Right lobe of liver (tissue), 6 donors: Measurements from ENCODE around the gene RIMS4. TPM values are rescaled to one million over a fixed set of nuclear protein-coding genes. Genes with fewer than 3 reads are reported as not detected.

Experiments used
- ATAC-seq, 4 donors: fragments of 200-7000 bp; cut with Tn5 transposase; one replicate each; pipeline ENCODE4 v1.9.1; 2020; ENCODE audit warnings: mild to moderate bottlenecking in 4 of 4, moderate library complexity in 4 of 4
- DNase-seq, 3 donors: peaks; one replicate each; pipeline ENCODE4 v3.0.0-alpha.2; 2020
- H3K27ac ChIP-seq, 3 donors: fragments of 200-600 bp; one replicate each; pipeline ENCODE4 v1.8.0; 2022
- H3K27me3 ChIP-seq, 2 donors: fragments of 200-600 bp; one replicate each; pipeline ENCODE4 v1.8.0; 2022
- H3K36me3 ChIP-seq, 4 donors: fragments of 200-600 bp; sonication (generic) in 1 of 4; one replicate each; pipeline versions ENCODE4 v1.5.1 to v1.8.0; 2017 to 2022; ENCODE audit warnings: control low read depth in 1 of 4
- H3K4me1 ChIP-seq, 4 donors: fragments of 200-600 bp; sonication (generic) in 1 of 4; one replicate each; pipeline versions ENCODE4 v1.5.1 to v1.8.0; 2017 to 2022; ENCODE audit warnings: control low read depth in 1 of 4
- H3K4me3 ChIP-seq, 3 donors: fragments of 200-600 bp; one replicate each; pipeline ENCODE4 v1.8.0; 2022
- H3K9me3 ChIP-seq, 4 donors: fragments of 200-600 bp; sonication (generic) in 1 of 4; one replicate each; pipeline versions ENCODE4 v1.5.1 to v1.8.0; 2017 to 2022; ENCODE audit warnings: control low read depth in 1 of 4
- POLR2A ChIP-seq: fragments of 450-650 bp; IDR thresholded peaks from one replicate; pipeline ENCODE4 v1.6.1; 2017; ENCODE audit warnings: antibody characterized with exemption, mild to moderate bottlenecking
- WGBS: methylation state at CpG from one replicate; pipeline ENCODE4 v1.1.6; 2018; ENCODE audit warnings: low coverage, low lambda C conversion rate; ENCODE audit not compliant: insufficient coverage; ENCODE audit errors: missing lambda C conversion rate; 5-methylcytosine and 5-hydroxymethylcytosine counted together
- intact Hi-C, 2 donors: fragments of 100-400 bp; cut with DNase I; formaldehyde crosslinking; loops; one replicate each; pipeline versions ENCODE4 v1.11.2 to v1.14.1; 2022
- total RNA-seq, 6 experiments: library from RNA; depleted of rRNA in 2 of 6; stranded (reverse); fragments of >200 nt in 2 of 6; fragmentation: NEBNext Ultra II Directional in 3 of 6; extraction: Animal tissue kit (Norgen Biotek cat#: 25700) in 3 of 6; gene quantifications; one replicate each; pipeline versions ENCODE4 v1.1.0 to v1.2.4, GENCODE V29; 2016 to 2023
- TF ChIP-seq, protein P1 (sequence below), 4 donors: fragments of 200-600 bp in 3 of 4; fragments of 450-650 bp in 1 of 4; IDR thresholded peaks; one replicate each; pipeline versions ENCODE4 v1.5.1 to v1.8.0; 2016 to 2022; ENCODE audit warnings: antibody characterized with exemption in 4 of 4, mild to moderate bottlenecking in 2 of 4
- donor health status: DM: no; HTN: yes; CAD: no.
- donor health status: DM: no; HTN: no; CAD: no.
- donor health status: DM: no; HTN: no; CAD: no.
- donor health status: DM: no; HTN: yes; CAD: no.
- donor health status: DM: no; HTN: yes; CAD: no.

Gene RIMS4
- total RNA-seq, 6 experiments from 2014 or later, result not detected

GRCh38 chr20:44780226-44780625 lies 30.1 kb downstream of the RIMS4 start:
- no peaks in the 10 kb centered on the region for H3K27me3 ChIP-seq
- intact Hi-C loops, result no loop called here
- ATAC-seq (peak in 1 of 4 donors; percentile 49), DNase-seq (no peak)
- 26% methylated on average over 5 of the region's 5 CpGs for WGBS
- no peaks in the 10 kb centered on the region for H3K36me3 ChIP-seq
- no peak overlapping the region for H3K27ac ChIP-seq
- no peaks in the 10 kb centered on the region for H3K9me3 ChIP-seq
- TF ChIP-seq, protein P1, sequence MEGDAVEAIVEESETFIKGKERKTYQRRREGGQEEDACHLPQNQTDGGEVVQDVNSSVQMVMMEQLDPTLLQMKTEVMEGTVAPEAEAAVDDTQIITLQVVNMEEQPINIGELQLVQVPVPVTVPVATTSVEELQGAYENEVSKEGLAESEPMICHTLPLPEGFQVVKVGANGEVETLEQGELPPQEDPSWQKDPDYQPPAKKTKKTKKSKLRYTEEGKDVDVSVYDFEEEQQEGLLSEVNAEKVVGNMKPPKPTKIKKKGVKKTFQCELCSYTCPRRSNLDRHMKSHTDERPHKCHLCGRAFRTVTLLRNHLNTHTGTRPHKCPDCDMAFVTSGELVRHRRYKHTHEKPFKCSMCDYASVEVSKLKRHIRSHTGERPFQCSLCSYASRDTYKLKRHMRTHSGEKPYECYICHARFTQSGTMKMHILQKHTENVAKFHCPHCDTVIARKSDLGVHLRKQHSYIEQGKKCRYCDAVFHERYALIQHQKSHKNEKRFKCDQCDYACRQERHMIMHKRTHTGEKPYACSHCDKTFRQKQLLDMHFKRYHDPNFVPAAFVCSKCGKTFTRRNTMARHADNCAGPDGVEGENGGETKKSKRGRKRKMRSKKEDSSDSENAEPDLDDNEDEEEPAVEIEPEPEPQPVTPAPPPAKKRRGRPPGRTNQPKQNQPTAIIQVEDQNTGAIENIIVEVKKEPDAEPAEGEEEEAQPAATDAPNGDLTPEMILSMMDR (IDR thresholded peaks at IDR 0.05), result no peak
- TF ChIP-seq POLR2A, result no peak
- H3K4me3 ChIP-seq, result no peak overlapping the region
- no peaks in the 10 kb centered on the region for H3K4me1 ChIP-seq

DNA sequence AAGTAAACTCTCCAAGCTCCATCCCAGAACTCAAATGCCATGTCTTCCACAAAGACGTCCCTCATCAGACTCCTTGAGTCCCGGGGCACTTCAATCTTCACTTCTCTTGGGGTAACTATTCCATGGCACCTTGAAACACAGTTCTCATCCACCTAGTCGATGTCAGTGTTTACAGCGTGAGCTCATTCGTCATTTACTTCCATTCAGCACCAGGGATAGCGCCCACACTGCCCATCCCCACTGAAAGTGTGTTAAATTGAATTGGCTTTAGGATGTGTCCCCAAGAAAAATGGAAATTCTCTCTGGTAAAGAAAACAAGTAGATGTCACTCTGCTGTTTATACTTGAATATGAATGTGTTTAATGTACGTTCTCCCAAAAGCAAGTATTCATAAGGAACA lies 33.4 kb downstream of the RIMS4 start:
- no peak overlapping the region for H3K4me3 ChIP-seq
- H3K27ac ChIP-seq, result no peak overlapping the region
- no peaks in the 10 kb centered on the region for H3K27me3 ChIP-seq
- no peaks in the 10 kb centered on the region for H3K4me1 ChIP-seq
- ATAC-seq (no peak), DNase-seq (no peak)
- H3K9me3 ChIP-seq, result no peaks in the 10 kb centered on the region
- no peaks in the 10 kb centered on the region for H3K36me3 ChIP-seq
- no peak for TF ChIP-seq POLR2A
- TF ChIP-seq, protein P1 (IDR thresholded peaks at IDR 0.05), result no peak
- 10% methylated on average over 7 of the region's 7 CpGs for WGBS
- intact Hi-C loops, result no loop called here

DNA sequence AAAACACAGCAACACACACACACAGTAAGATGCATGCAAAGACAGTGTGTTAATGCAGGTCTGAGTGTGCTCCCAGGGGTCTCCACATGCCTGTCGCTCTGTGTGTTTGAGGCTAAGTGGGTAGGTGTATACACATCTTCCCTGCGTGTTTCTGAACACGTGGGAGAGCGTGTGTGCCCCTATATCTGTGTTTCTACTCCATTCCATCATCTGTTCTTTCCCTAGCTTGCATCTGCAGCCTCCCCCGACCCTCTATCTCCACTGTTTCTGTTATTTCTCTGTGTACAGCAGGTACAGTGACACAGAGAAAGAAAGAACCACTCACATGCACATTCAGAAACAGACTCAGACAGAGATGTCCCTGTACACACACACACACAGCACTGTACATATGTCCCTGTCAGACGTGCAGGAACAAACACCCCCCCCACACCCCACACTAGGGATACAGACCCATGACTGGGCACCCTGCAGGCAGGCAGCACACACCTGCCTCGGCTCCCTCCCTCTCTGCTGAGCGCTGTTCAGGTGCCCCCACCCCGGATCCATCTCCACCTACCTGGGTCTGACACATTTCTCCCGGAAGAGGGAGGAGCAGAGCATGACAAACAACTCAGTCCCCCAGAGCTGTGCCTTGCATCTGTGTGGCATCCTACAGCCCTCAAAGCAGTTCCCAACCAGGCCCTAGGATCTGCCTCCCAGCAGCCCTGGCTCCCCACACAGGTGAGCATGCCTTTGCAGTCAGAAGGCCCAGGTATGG lies 37.1 kb downstream of the RIMS4 start:
- ATAC-seq, result no peak
- no peaks in the 10 kb centered on the region for H3K27me3 ChIP-seq

DNA sequence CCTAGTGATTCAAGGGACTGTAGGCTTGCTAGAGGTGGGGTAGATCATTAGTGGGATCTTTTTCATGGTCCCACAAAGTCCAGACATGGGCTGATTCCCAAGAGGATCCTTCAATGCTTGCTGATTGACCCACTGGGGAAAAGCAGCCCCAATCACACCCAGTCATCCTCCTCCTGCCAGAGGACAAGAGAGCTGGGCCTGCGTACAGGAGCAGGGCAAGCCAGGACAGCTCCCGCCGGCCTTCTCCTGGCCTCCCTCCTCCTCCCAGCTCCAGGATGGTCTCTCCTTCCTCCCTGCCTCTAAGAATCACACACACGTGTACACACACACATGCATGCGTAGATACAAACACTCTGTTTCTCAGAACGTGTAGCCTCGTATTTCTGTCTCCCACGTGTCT lies 37.7 kb downstream of the RIMS4 start:
- TF ChIP-seq, protein P1 (IDR thresholded peaks at IDR 0.05), result no peak
- no peak for TF ChIP-seq POLR2A
- WGBS, result 48% methylated on average over 5 of the region's 8 CpGs
- intact Hi-C loops, result no loop called here

More for the DNA sequence above, 37.1 kb downstream of the RIMS4 start:
- H3K36me3 ChIP-seq, result no peaks in the 10 kb centered on the region
- H3K4me1 ChIP-seq, result no peaks in the 10 kb centered on the region
- no peak overlapping the region for H3K27ac ChIP-seq
- no peak overlapping the region for H3K4me3 ChIP-seq
- 35% methylated on average over 4 of the region's 10 CpGs for WGBS
- H3K9me3 ChIP-seq, result no peaks in the 10 kb centered on the region
- no peak for TF ChIP-seq POLR2A
- TF ChIP-seq, protein P1 (IDR thresholded peaks at IDR 0.05), result no peak
- DNase-seq, result no peak
- intact Hi-C loops, result no loop called here

More for the DNA sequence above, 37.7 kb downstream of the RIMS4 start:
- Histone ChIP-seq H3K4me3 (no peak overlapping the region), H3K27ac (no peak overlapping the region), H3K36me3 (no peaks in the 10 kb centered on the region), H3K27me3 (no peaks in the 10 kb centered on the region), H3K4me1 (no peaks in the 10 kb centered on the region), H3K9me3 (no peaks in the 10 kb centered on the region)
- DNase-seq (no peak), ATAC-seq (no peak)
